ENCODE measurements around the gene LRRC23. TPM values are rescaled to one million over a fixed set of nuclear protein-coding genes. Genes with fewer than 3 reads are reported as not detected.

LRRC23 gene
- total RNA-seq, 4 donors from 2014 or later: 4.3 to 15.8 (median 8.5) TPM

DNA sequence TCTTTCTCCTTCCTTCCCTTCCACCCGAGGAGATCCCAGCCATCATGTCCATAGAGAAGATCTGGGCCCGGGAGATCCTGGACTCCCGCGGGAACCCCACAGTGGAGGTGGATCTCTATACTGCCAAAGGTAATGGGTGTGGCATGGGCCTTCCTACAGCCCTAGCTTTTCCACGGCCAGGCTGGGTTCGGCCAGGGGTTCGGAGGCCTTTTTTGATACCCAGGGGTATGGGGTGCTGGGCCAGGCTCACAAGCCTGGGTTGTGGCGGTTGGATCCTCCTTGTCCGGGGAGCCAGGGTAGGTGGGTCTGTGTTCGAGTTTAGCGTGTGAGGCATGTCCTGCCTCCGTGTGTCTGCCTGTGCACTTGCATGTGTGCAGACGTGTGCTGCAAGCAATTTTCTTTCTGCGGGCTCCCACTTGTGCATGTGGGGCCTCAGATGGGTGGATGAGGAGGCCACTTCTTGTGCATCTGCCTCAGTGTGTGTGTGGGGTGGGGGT lies 11.2 kb downstream of the LRRC23 start:
- DNase-seq (ENCODE audit: low spot score in 2 of 2): no peak
- WGBS: 37% methylated on average over 4 of the region's 14 CpGs
- TF ChIP-seq POLR2AphosphoS5 (IDR thresholded peaks at IDR 0.05) (no peak), EP300 (IDR thresholded peaks at IDR 0.05) (no peak), POLR2A (IDR thresholded peaks at IDR 0.05) (no peak)
- TF ChIP-seq, protein P1, sequence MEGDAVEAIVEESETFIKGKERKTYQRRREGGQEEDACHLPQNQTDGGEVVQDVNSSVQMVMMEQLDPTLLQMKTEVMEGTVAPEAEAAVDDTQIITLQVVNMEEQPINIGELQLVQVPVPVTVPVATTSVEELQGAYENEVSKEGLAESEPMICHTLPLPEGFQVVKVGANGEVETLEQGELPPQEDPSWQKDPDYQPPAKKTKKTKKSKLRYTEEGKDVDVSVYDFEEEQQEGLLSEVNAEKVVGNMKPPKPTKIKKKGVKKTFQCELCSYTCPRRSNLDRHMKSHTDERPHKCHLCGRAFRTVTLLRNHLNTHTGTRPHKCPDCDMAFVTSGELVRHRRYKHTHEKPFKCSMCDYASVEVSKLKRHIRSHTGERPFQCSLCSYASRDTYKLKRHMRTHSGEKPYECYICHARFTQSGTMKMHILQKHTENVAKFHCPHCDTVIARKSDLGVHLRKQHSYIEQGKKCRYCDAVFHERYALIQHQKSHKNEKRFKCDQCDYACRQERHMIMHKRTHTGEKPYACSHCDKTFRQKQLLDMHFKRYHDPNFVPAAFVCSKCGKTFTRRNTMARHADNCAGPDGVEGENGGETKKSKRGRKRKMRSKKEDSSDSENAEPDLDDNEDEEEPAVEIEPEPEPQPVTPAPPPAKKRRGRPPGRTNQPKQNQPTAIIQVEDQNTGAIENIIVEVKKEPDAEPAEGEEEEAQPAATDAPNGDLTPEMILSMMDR (IDR thresholded peaks at IDR 0.05): no peak
- Histone ChIP-seq H3K27ac (no peak overlapping the region), H3K4me3 (no peak overlapping the region), H3K4me1 (peaks cover 20% of the 10 kb centered on the region), H3K27me3 (no peaks in the 10 kb centered on the region), H3K36me3 (no peaks in the 10 kb centered on the region), H3K9me3 (no peaks in the 10 kb centered on the region)

- no peak for TF ChIP-seq EP300 (IDR thresholded peaks at IDR 0.05)
- TF ChIP-seq, protein P1 (IDR thresholded peaks at IDR 0.05): no peak
- Histone ChIP-seq H3K27me3 (no peaks in the 10 kb centered on the region), H3K36me3 (no peaks in the 10 kb centered on the region), H3K4me3 (no peak overlapping the region), H3K4me1 (peaks cover 20% of the 10 kb centered on the region), H3K9me3 (no peaks in the 10 kb centered on the region), H3K27ac (no peak overlapping the region)
- no peak for DNase-seq (ENCODE audit: low spot score in 2 of 2)
- 92% methylated on average over 11 of the region's 11 CpGs for WGBS
Measured at GRCh38 chr12:6916426-6917200, 12.0 kb downstream of the LRRC23 start.

GRCh38 chr12:6917491-6918231 lies 13.0 kb downstream of the LRRC23 start:
- Histone ChIP-seq H3K9me3 (no peaks in the 10 kb centered on the region), H3K27me3 (no peaks in the 10 kb centered on the region), H3K4me3 (no peak overlapping the region), H3K4me1 (peaks cover 20% of the 10 kb centered on the region), H3K27ac (no peak overlapping the region), H3K36me3 (peaks cover 5% of the 10 kb centered on the region)
- 88% methylated on average over 14 of the region's 14 CpGs for WGBS
- DNase-seq (ENCODE audit: low spot score in 2 of 2): no peak
- no peak for TF ChIP-seq POLR2AphosphoS5 (IDR thresholded peaks at IDR 0.05)
- no peak for TF ChIP-seq POLR2A (IDR thresholded peaks at IDR 0.05)
- no peak for TF ChIP-seq EP300 (IDR thresholded peaks at IDR 0.05)
- TF ChIP-seq, protein P1 (IDR thresholded peaks at IDR 0.05): no peak

DNA sequence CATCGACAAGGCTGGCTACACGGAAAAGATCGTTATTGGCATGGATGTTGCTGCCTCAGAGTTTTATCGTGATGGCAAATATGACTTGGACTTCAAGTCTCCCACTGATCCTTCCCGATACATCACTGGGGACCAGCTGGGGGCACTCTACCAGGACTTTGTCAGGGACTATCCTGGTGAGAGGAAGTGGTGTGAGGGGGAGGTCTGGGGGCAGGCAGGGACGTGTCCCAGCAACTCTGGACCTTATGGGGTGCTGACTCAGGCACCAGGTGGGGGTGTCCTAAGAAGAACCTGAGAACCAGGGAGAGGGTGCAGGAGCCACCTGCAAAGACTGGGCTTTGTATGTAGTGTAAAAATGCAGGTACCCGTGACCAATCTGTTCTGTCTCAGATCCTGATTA lies 15.0 kb downstream of the LRRC23 start:
- WGBS: 76% methylated on average over 7 of the region's 7 CpGs
- no peak for DNase-seq (ENCODE audit: low spot score in 2 of 2)
- no peak overlapping the region for H3K4me3 ChIP-seq
- H3K4me1 ChIP-seq: peaks cover 13% of the 10 kb centered on the region
- TF ChIP-seq, protein P1 (IDR thresholded peaks at IDR 0.05): no peak
- no peak for TF ChIP-seq POLR2AphosphoS5 (IDR thresholded peaks at IDR 0.05)
- no peak for TF ChIP-seq EP300 (IDR thresholded peaks at IDR 0.05)
- TF ChIP-seq POLR2A (IDR thresholded peaks at IDR 0.05): no peak
- H3K27me3 ChIP-seq: no peaks in the 10 kb centered on the region
- peaks cover 5% of the 10 kb centered on the region for H3K36me3 ChIP-seq
- no peak overlapping the region for H3K27ac ChIP-seq
- no peaks in the 10 kb centered on the region for H3K9me3 ChIP-seq

DNA sequence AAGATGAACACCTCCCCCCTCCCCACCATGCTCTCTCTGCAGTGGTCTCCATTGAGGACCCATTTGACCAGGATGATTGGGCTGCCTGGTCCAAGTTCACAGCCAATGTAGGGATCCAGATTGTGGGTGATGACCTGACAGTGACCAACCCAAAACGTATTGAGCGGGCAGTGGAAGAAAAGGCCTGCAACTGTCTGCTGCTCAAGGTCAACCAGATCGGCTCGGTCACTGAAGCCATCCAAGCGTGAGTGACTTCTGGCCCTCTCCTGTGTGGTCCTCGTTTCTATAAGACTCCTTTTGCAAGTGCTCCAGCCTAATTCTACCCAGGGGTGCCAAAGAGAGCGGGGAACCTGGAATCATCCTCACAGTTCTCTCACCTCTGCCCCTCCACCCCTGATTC lies 16.9 kb downstream of the LRRC23 start:
- no peak for TF ChIP-seq POLR2A (IDR thresholded peaks at IDR 0.05)
- TF ChIP-seq, protein P1 (IDR thresholded peaks at IDR 0.05): no peak
- no peak for TF ChIP-seq EP300 (IDR thresholded peaks at IDR 0.05)
- no peak for TF ChIP-seq POLR2AphosphoS5 (IDR thresholded peaks at IDR 0.05)
- H3K36me3 ChIP-seq: peaks cover 5% of the 10 kb centered on the region
- 73% methylated on average over 3 of the region's 7 CpGs for WGBS
- H3K27me3 ChIP-seq: no peaks in the 10 kb centered on the region
- H3K4me1 ChIP-seq: peaks cover 22% of the 10 kb centered on the region
- H3K27ac ChIP-seq: no peak overlapping the region
- no peak overlapping the region for H3K4me3 ChIP-seq
- no peak for DNase-seq (ENCODE audit: low spot score in 2 of 2)
- H3K9me3 ChIP-seq: no peaks in the 10 kb centered on the region

All from suprapubic skin (tissue), 4 donors.